CD4-positive, alpha-beta T cell treated with Interleukin-15 for 4 hours (primary cell): Measurements from ENCODE around the gene DXO.
"Not testable (repeated sequence)": the region's sequence is repeated elsewhere in the genome, so short reads cannot be mapped to it uniquely, and the experiment has no call there.

Experiments
- DNase-seq: peaks from one replicate; pipeline ENCODE4 v3.0.0-alpha.2; 2020; ENCODE audit warnings: low spot score

DXO gene

DNA sequence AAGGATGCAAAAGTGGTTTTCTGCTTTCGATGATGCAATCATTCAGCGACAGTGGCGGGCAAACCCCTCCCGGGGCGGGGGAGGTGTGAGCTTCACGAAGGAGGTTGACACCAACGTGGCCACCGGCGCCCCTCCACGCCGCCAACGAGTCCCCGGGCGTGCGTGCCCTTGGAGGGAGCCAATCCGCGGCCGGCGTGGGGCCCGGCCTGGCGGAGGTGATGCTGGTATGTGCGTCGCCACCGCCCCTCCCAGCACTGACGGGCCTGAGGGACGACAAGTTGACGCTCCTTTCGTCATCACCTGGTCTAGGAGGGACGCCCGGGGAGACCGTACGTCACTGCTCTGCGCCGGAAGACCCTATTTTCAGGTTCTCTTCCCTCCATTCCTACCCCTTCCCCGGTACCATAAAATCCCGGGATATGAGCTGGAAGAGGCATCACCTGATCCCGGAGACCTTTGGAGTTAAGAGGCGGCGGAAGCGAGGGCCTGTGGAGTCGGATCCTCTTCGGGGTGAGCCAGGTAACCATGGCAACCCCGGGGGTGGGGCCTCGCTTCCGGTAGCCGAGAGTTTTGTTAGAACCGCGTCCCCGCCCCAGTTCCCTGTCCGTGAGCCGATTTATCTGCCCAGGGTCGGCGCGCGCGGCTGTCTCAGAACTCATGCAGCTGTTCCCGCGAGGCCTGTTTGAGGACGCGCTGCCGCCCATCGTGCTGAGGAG, at the start of gene DXO:
Gene DXO, minus strand, starts transcription at position 146 of the 716 bp plus-strand sequence. CDS start 463 bp downstream, outside the sequence.
- peak; percentile 97 for DNase-seq

DNA sequence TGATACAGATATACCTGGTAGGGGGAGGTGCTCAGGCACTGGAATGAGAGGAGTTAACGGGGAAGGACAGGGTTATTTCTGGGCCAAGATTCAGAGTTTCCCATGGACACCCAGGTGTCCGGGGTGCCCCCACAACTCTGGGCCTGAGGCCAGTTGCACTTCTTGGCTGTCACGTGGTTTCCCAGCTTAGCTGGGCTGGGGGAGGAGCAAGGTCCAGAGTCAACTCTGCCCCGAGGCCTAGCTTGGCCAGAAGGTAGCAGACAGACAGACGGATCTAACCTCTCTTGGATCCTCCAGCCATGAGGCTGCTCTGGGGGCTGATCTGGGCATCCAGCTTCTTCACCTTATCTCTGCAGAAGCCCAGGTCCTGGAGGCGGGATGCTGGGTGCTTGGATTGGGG, 42.6 kb upstream of the DXO start, which contains the start of gene C4B:
Gene C4B, plus strand, starts transcription at position 249 of the 400 bp plus-strand sequence. Its CDS starts 51 bp downstream, at position 300.
- not testable (repeated sequence) for DNase-seq

- not testable (repeated sequence) for DNase-seq
Observed at GRCh38 chr6:32013738-32014137, 41.8 kb upstream of the DXO start.

- not testable (repeated sequence) for DNase-seq
Observed at GRCh38 chr6:32012941-32013617, 41.1 kb upstream of the DXO start.

DNA sequence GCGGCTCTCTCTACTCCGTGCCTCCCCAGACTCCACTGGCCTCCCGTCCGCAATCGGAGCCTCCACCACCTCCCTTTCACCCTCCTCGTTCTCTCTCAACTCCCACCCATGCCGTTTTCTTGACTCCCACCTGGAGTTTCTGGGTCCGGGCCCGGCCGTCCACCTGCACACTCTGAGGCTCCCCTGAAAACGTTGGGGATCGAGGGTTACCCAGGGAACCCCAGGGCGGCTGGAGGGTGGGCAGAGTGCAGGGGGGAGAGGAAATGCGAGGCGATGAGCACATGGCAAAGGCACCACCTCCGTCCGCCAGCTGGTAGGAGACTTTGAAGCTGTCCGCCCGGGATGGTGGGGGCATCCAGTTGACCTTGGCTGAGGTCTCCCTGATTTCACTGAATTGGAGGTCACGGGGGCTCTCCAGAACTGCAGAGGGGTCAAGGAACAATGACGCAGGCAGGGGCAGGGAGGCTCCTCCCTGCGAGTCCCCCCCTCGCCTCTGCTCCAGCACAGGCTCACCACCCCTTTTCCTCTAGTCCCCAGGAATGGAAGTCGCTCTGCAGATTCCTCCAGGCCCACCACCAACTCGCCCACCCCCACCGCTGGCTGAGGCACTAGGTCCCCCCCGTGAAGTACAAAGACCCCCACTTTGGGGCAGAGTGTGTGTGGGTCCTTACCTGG, 39.1 kb upstream of the DXO start:
- DNase-seq = not testable (repeated sequence)

DNA sequence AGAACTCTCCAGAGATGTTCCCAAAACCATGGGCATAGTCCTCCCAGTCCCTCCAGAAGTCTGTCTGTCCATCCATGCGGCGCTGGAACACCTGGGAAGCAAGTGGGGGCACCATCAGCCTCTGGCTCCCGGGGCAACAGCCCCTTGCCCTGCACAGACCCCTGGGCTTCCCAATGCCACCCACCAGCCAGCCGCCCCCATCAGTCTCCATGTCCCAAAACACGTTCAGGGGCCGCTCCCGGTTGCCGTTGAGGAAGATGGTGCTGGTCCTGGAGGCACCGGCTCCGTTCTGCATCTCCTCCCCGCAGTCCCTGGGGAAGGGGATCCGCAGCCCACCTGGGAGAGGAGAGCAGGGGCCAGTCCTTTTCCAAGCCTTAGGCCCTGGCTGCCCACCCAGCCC, 37.6 kb upstream of the DXO start:
- not testable (repeated sequence) for DNase-seq

DNA sequence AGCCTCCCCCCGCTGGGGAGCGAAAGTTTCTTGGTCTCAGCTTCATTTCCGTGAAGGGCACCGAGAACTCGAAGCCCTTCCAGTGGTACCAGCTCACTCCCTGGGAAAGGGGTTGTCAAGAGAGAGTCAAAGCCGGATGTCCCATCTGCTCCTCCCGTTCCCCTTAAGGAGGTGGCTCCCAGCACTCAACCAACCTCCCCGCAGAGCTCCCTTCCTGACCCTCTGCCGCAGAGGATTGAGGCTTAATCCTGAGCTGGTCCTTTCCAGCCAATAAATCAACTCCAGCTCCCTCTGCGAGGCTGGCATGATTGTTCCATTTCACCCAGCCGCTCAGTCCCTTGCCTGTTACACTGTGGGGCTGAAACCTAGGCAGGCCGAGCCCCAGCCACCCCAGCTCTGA, 36.7 kb upstream of the DXO start:
- not testable (repeated sequence) for DNase-seq

- DNase-seq = not testable (repeated sequence)
Observed at GRCh38 chr6:32008037-32008436, 36.1 kb upstream of the DXO start.

DNA sequence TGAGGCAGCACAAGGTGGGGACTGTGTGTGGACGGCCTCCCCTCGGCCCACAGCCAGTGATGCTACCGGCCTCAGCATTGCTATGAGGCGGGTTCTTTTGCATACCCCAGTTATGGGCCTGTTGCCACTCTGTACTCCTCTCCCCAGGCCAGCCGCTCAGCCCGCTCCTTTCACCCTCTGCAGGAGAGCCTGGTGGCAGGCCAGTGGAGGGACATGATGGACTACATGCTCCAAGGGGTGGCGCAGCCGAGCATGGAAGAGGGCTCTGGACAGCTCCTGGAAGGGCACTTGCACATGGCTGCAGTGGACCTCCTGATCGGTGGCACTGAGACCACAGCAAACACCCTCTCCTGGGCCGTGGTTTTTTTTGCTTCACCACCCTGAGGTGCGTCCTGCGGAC, 35.1 kb upstream of the DXO start:
- not testable (repeated sequence) for DNase-seq

- not testable (repeated sequence) for DNase-seq
Observed at GRCh38 chr6:32005991-32006529, 34.1 kb upstream of the DXO start.

GRCh38 chr6:32005538-32005880, 33.6 kb upstream of the DXO start:
- not testable (repeated sequence) for DNase-seq

- not testable (repeated sequence) for DNase-seq
Observed at GRCh38 chr6:32004864-32005537, 33.1 kb upstream of the DXO start.

DNA sequence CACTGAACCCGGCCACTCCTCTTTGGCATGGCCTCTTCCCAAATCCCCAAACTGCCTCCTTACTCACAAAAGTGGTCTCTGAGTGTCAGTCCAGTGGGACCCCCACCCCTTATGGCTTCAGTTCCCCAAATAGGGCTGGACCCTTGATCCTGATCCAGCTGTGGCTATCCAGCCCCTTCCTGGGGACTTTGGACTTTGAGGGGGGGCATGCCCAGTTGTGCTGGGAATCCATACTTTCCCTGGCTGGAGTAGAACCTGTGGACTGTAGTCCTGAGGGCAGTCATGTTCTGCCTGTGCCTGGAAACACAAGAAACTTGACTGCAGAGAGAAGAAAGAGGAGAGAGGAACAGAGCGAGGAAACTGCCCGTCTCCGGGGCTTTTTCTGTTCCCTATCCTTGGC, 32.5 kb upstream of the DXO start:
- not testable (repeated sequence) for DNase-seq

- DNase-seq = not testable (repeated sequence)
Observed at GRCh38 chr6:32003301-32003700, 31.4 kb upstream of the DXO start.

DNA sequence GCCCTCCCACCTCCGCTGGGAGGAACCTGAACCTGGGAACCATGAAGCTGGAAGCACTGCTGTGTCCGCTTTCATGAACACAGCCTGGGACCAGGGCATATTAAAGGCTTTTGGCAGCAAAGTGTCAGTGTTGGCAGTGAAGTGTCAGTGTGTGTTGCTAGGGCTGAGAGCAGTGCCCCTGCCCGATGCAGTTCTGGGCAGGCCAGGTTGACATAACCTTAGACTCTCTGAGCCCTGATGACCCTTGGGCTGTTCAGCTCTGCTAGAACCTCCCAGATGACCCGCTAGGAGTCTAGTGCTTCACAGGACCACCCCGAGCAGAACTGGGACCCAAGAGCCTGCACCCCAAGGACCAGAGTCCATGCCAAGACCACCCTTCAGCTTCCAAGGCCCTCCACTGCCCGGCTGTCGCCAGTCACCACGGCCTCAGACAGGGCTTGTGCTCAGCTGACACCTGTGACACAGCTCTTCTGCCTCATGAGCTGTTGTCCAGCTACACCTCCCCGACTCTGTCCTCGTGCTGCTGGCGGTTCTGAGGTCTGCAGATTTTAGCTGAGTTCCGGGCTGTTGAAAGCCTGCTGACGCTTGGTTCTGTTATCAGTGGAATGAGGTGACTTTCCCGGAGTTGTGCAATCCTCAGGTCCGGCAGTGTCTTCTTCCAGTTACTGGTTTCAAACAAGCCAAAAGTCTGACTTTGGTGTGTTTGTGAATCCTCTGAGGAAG, 30.8 kb upstream of the DXO start:
- not testable (repeated sequence) for DNase-seq

DNA sequence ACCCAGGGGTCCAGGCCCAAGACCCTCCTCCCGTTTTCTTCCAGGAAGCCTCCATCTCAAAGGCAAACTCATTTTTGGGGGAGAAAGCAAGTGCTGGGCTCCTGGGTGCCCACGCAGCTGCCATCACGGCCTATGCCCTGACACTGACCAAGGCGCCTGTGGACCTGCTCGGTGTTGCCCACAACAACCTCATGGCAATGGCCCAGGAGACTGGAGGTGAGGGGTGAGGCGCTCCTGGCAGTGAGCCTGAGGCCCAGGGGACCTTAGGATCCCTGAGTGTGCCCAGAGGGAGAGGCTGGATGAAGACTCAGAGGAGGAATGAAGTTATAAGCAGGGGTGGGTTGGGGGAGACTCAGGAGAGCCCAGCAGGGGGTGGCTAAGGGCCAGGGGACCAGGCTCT, 24.4 kb upstream of the DXO start:
- DNase-seq = not testable (repeated sequence)

DNA sequence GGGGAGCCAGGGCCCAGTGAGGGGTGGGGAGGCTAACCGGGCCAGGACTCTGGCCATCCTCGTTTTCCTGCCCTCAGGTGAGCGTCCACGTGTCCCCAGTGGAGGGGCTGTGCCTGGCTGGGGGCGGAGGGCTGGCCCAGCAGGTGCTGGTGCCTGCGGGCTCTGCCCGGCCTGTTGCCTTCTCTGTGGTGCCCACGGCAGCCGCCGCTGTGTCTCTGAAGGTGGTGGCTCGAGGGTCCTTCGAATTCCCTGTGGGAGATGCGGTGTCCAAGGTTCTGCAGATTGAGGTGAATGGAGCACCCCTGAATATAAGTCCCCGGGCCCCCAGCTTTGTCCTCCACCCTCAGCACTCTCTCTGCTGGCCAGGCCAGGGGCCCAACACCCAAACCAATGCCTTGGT, 22.5 kb upstream of the DXO start:
- not testable (repeated sequence) for DNase-seq

DNA sequence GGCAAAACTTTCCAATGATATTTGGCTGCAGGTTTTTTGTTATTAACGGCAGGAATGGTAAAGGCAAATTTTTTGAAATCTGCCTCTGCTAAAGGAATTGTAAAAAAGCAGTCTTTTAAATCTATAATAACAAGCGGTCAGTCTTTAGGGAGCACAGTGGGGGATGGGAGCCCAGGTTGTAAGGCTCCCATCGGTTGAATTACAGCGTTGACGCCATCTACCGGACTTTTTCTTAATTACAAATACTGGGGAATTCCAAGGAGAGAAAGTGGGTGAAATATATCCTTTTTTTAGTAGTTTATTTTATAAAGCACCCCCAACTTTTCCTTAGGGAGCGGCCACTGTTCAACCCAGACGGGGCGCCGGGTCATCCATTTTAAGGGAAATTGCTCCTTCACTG, 17.4 kb upstream of the DXO start:
- not testable (repeated sequence) for DNase-seq

GRCh38 chr6:31981744-31982143, 9.8 kb upstream of the DXO start, which contains the start of gene C4A:
Gene C4A (plus strand): TSS chr6:31982057. CDS start chr6:31982108, 51 bp downstream.
- not testable (repeated sequence) for DNase-seq

DNA sequence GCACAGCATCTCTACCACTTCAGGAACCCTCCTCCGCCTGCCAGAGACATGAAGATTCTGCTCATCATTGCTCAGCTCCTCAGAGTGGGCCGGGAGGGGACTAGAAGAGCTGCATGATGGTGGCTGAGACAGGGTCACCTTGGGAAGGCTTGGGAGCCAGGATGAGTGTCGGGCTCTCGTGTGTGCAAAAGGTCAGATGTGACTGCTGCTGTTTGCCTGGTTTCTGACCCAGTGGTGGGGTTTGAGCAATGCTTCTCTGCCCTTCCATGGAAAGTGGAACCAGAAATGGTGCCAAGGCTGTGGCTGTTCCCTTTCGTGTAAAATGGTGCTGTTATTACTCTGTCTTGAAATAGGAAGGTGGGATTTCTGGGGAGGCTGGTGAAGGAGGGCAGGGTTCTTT, 9.1 kb upstream of the DXO start:
- not testable (repeated sequence) for DNase-seq
